ENCODE results near the gene IL1RAP.

Gene IL1RAP

GRCh38 chr3:190617185-190617584, 103.3 kb downstream of the IL1RAP start:
- TF ChIP-seq, protein P1, sequence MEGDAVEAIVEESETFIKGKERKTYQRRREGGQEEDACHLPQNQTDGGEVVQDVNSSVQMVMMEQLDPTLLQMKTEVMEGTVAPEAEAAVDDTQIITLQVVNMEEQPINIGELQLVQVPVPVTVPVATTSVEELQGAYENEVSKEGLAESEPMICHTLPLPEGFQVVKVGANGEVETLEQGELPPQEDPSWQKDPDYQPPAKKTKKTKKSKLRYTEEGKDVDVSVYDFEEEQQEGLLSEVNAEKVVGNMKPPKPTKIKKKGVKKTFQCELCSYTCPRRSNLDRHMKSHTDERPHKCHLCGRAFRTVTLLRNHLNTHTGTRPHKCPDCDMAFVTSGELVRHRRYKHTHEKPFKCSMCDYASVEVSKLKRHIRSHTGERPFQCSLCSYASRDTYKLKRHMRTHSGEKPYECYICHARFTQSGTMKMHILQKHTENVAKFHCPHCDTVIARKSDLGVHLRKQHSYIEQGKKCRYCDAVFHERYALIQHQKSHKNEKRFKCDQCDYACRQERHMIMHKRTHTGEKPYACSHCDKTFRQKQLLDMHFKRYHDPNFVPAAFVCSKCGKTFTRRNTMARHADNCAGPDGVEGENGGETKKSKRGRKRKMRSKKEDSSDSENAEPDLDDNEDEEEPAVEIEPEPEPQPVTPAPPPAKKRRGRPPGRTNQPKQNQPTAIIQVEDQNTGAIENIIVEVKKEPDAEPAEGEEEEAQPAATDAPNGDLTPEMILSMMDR (conservative IDR thresholded peaks at IDR 0.05; ENCODE audit: control insufficient read depth, insufficient read depth, low read depth, low read length): no peak
- DNase-seq (ENCODE audit: low read depth): no peak
- H3K4me3 ChIP-seq (ENCODE audit: control insufficient read depth, low read depth, low read length): no peak overlapping the region

- no peak overlapping the region for H3K4me3 ChIP-seq (ENCODE audit: control insufficient read depth, low read depth, low read length)
- TF ChIP-seq, protein P1 (conservative IDR thresholded peaks at IDR 0.05; ENCODE audit: control insufficient read depth, insufficient read depth, low read depth, low read length): no peak
- DNase-seq (ENCODE audit: low read depth): no peak
These were observed 104.6 kb downstream of the IL1RAP start for GRCh38 chr3:190618330-190619030.

- TF ChIP-seq, protein P1 (conservative IDR thresholded peaks at IDR 0.05; ENCODE audit: control insufficient read depth, insufficient read depth, low read depth, low read length): no peak
- no peak for DNase-seq (ENCODE audit: low read depth)
- no peak overlapping the region for H3K4me3 ChIP-seq (ENCODE audit: control insufficient read depth, low read depth, low read length)
These were observed 105.5 kb downstream of the IL1RAP start for GRCh38 chr3:190619353-190619752.

GRCh38 chr3:190619761-190620160, 105.9 kb downstream of the IL1RAP start:
- TF ChIP-seq, protein P1 (conservative IDR thresholded peaks at IDR 0.05; ENCODE audit: control insufficient read depth, insufficient read depth, low read depth, low read length): no peak

DNA sequence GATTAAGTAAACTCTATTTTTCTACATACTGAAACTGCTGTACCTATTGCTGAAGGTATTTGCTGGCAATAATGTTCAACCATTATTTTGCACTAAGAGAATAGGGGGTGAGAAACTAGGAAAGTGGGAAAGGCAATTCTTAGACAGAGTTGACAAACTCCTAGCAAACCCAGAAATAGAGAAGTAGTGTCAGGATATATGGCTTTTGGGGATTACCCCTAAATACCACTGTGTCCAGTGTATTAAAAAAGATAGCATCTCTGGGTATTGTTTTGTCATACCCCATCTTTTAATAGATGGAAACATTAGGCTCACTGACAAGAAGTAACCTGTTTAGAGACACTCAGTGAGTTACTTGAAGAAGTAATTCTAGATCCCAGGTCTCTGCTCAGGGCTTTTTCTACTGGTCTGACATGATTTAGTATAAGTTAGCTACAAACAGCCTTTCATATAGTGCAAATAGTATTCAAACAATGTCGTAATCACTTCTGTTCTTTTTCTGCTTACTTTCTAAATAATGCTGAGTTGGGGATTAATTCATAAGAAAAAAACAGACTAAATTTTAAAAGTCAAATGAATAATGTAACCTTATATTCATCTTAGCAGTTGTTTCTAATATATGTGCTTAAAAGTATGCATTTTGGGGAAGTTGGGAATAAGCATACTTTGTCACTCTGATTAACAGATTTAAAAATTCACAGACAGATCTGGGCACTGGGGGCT, 107.2 kb downstream of the IL1RAP start:
- TF ChIP-seq, protein P1 (conservative IDR thresholded peaks at IDR 0.05; ENCODE audit: control insufficient read depth, insufficient read depth, low read depth, low read length): no peak
- no peak for DNase-seq (ENCODE audit: low read depth)
- no peak overlapping the region for H3K4me3 ChIP-seq (ENCODE audit: control insufficient read depth, low read depth, low read length)

More at GRCh38 chr3:190619761-190620160, 105.9 kb downstream of the IL1RAP start:
- H3K4me3 ChIP-seq (ENCODE audit: control insufficient read depth, low read depth, low read length): no peak overlapping the region
- no peak for DNase-seq (ENCODE audit: low read depth)

DNA sequence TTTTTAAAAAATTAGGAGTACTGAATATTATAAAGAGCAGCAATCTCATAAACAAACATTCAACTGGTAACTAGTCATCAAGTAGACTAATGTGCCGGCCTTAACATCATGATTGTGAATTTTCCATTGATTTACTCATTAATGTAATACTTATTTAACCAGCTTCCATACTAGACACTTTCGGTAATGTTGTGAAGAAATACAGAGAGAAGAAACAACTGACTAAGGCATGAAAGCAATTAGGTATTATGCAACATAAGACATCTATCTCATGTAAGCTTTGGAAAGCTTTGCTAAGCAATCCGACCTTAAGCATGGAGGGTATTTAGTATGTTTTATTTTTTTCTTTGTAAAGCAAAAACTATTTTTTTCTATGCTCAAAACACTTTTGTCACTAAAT, 108.0 kb downstream of the IL1RAP start:
- DNase-seq (ENCODE audit: low read depth): peak; percentile 26
- TF ChIP-seq, protein P1 (conservative IDR thresholded peaks at IDR 0.05; ENCODE audit: control insufficient read depth, insufficient read depth, low read depth, low read length): no peak
- no peak overlapping the region for H3K4me3 ChIP-seq (ENCODE audit: control insufficient read depth, low read depth, low read length)

Measured in fibroblast of mammary gland (primary cell).